ENCODE data around the gene GPRIN1.
"Not testable (repeated sequence)": the region's sequence is repeated elsewhere in the genome, so short reads cannot be mapped to it uniquely, and the experiment has no call there.

The GPRIN1 gene

DNA sequence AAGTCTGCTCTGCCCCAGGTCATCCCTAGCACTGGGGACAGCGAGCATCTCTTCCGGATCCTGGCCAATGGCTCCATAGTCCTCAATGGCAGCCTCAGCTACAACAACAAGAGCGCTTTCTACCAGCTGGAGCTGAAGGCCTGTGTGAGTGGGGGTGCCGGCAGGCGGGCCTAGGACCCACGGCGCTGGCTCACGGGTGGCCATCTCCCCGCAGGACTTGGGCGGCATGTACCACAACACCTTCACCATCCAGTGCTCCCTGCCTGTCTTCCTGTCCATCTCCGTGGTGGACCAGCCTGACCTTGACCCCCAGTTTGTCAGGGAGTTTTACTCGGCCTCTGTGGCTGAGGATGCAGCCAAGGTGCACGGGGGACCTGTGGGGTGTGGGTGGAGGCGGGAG is 34.9 kb downstream of the GPRIN1 start:
- no peak for DNase-seq (ENCODE audit: low spot score)

DNA sequence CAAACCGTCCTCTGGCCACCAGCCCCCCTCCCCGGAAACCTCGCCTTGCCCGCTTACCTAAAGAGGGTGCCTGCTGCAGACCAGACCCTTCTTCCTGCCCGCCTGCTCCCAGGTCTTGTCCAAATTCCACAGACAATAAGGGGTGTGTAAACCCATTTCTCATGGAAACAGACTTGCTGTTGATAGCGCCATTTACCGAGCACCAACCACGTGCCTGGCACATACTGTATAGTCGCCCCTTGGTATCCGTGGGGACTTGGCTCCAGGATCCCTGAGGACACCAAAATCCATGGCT is 35.7 kb downstream of the GPRIN1 start:
- no peak for DNase-seq (ENCODE audit: low spot score)

DNA sequence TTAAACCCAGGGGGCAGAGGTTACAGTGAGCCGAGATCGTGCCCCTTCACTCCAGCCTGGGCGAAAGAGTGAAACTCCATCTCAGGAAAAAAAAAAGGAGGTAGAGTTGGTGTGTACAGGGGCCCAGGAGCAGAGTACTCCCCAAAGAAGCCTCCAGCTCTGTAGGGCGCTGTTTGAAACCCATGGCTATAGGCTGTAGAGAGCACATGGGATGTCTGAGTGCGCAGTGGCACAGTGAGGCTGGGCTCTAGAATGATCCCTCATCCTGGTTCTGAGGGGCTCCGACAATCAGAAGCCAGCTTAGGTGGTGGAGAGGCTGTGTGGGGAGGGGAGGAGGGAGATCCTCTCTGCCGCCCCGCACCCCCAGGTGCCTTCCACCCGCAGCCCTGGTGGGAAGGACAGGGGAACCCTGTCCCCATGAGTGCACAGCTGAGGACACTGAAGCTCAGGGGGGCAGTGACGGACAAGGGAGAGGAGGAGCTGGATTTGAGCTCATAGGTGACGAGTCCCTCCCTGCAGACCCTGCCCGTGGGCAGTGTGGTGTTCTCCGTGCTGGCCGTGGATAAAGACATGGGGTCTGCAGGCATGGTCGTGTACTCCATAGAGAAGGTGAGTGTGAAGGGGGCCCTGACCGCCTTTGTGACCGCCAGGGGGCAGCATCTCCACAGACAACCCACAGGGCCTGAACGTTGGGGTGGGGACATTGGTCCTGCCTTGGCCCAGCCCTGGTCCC is 36.2 kb downstream of the GPRIN1 start:
- peak; percentile 78 for DNase-seq (ENCODE audit: low spot score)

DNA sequence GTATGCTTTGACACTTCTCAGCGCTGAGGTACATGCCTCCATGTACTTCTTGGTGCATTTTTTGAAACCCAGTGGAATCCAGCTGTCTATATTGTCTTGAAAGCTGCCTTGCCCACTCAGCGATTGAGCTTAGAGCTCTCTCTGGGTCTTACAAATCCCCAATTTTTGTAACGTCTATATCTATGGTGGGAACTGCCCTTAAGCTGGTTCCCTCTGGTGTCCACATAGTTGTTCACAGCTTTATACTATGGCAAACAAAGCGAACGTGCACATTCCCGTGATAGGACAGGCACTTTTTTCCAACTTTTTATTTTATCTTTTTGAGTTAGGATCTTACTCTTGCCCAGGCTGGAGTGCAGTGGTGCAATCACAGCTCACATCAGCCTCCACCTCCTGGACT is 39.9 kb downstream of the GPRIN1 start:
- no peak for DNase-seq (ENCODE audit: low spot score)

DNA sequence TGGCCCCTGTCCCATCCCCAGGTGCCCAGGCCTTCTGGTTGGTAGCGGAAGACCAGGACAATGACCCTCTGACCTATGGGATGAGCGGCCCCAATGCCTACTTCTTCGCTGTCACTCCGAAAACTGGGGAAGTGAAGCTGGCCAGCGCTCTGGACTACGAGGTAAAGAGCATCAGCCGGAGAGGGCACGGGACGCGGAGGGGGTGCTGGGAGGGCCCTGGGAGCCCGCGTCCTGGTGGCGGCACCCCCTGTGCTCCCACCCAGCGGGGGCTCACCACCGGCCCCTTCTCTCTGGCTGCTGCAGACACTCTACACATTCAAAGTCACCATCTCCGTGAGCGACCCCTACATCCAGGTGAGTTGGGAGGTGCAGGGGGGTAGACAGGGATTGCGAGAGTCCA is 41.3 kb downstream of the GPRIN1 start:
- no peak for DNase-seq (ENCODE audit: low spot score)

DNA sequence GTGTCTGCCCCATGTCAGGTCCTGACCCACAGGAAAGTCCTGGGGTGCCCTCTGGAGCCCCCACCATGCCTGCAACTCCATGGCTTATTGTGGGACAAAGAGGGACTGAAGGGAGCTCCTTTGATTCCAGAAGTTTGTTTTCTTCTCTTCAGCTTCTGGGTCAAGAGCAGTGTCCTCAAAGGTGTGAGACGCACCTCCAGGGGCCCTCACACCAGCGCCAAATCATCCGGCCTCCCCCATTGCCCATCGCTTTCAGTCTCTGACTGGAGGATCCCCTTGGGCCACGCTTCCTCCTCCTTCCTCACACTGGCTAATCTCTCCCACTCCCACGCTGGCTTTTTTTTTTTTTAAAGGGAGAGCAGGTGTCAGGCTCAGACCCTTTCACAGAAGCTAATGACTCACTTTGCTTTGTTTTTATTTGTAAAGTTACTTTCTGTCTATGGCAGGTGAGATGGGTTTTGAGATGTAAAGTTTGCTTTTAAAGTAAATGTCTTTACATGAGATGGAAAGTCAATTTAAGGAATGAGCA is 44.1 kb downstream of the GPRIN1 start:
- no peak for DNase-seq (ENCODE audit: low spot score)

DNA sequence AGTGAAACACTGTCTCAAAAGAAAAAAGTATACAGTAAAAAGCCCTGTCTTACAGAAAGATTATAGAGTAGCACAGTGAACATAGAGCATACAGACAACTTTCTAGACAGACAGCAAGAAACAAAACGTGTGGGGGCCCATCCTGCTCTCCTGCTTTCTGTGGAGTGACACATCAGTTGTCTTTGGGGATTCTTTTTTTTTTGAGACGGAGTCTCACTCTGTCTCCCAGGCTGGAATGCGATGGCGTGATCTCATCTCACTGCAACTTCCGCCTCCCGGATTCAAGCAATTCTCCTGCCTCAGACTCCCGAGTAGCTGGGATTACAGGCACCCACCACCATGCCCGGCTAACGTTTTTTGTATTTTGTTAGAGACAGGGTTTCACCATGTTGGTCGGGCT is 46.0 kb downstream of the GPRIN1 start:
- no peak for DNase-seq (ENCODE audit: low spot score)

DNA sequence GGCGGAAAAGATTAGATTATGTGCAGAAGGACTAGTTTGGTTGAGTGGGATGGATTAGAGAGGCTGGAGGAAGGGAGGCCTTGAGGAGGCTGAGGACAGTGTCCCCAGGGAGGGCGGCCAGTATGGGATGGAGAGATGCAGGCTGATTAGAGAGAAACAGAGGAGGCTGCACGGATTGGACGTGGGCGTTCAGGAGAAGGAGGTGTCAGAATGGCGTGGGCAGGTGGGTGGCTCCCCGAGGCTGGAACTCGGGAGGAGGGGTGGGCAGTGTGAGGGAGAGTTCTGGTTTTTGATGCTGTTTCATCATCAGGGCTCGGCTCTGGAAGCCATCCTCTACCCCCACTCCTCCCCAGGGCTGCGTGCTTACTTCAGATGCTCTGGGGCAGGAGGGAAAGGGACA is 47.8 kb downstream of the GPRIN1 start:
- no peak for DNase-seq (ENCODE audit: low spot score)

DNA sequence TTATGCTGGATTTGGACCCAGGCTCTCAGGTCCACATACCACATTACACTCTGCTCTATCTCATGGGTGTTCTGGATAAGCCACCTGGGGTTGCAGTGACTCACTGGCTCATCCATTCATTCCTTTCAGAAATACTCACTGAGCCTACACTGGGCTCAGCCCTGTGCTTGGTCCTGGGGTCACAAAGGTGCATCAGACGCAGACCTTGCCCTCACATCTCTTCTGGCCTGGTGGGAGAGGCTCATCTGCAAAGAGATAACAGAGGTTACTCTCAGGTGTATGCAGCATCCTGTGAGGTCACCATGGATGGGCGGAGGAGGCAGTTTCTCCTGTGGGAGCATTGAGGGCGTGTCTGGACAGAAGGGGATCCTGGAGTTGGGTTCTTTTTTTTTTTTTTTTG is 48.7 kb downstream of the GPRIN1 start:
- no peak for DNase-seq (ENCODE audit: low spot score)

DNA sequence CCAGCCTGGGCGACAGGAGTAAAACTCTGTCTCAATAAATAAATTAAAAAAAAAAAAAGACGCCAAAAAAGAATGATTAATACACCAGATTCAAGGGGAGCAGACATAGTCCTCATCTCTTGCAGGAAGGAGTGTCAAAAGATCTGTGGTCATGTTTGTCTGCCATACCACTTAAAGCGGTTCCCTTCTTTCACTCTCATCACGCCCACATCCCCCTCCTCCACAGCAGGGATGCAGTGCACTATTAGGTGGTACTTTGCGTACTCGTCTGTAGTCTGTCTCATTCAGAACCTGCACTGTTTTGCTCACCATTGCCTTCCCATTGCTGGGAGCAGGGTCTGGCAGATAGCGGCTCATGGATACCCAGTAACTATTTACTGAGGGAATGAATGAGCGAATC is 49.6 kb downstream of the GPRIN1 start:
- no peak for DNase-seq (ENCODE audit: low spot score)

DNA sequence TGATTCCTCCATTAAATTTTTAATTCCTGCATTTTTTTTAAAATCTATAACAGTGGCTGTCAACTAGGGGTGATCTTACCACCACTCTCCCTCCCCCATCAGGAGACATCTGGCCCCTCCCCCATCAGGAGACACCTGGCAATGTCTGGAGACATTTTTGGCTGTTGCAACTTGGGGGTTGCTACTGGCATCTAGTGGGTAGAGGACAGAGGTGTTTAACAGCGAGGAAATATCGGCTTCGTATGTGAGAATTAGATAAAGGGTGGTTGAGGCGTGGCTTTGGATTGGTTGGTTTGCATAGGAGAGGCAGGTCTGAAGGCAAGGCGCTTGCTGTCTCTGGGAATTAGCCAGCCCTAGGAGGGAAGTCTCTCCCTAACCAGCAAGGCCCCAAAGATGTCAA is 50.3 kb downstream of the GPRIN1 start:
- peak; percentile 14 for DNase-seq (ENCODE audit: low spot score)

DNA sequence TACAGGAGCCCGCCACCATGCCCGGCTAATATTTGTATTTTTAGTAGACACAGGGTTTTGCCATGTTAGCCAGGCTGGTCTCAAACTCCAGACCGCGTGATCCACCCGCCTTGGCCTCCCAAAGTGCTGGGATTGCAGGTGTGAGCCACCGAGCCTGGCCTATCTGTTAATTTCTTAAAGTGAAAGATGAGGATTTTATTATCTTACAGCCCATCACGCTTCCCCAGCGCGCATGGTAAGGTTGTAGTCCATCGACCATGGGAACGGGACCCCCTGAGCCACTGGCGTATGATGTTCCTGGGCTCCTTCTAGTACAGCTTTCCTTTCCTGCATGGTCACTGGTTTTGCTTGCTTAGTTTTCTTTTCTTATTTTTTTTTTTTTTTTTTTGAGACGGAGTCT is 52.1 kb downstream of the GPRIN1 start:
- DNase-seq (ENCODE audit: low spot score) = no peak

DNA sequence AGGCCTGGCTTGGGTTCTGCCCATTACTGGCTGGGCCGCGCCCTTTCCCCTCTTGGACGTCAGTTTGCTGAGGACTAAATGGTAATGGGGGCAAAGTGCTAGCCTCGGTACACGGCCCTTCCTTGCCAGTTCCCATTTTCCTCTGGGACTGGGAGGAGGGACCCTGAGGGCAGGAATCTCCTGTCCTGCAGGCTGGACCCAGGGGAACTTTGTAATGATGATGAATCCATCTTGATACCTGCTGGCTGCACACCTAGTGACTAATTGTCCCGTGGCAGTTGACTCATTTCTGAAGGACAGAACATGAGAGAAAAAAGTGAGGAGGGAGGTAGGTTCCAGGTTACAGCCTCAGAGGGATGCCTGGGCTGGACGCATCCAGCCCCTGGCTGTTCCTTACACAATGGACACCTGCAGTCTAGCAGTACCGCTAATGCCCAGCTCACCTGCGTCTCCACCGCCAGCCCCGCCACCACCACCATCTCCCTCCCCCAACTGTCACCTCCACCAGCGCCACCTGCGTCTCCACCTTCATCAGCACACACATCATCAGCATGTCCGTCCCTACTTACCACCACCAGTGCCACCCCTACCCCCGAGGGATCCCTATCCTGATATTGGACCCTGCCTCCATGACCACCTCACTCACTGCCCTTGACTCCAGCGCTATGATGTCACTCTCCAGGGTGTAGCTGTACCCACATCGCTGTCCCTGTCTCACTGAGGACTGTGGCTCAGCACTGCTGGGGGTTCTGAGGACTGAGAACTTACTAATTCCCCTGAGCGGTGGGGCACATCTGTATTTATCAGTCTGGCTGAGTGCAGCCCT is 56.5 kb downstream of the GPRIN1 start:
- no peak for DNase-seq (ENCODE audit: low spot score)

DNA sequence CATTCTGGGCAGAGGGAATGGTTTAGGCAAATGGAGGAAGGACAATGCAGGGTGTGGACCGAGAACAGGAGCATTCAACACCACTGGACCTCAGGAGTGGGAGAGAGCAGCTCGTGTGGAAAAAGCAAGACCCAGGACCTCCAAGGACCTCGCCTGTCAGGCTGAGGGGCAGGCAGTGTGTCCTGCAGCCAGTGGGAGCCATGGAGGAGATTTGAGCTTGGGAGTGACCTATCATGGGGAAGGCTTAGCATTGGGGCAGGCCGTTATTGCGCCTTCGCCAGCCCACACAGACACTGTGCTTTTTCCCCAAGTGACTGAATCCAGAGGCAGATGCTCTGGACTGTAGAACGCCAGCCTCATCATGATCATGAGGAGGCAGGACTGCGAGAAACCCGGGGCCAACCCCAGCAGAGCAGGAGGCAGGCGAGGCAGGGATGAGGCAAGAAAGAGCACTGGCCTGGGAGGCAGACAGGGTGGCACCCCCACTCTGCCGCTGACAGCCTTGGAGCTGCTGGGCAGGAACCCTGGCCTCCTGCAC is 57.6 kb downstream of the GPRIN1 start:
- DNase-seq (ENCODE audit: low spot score) = no peak

DNA sequence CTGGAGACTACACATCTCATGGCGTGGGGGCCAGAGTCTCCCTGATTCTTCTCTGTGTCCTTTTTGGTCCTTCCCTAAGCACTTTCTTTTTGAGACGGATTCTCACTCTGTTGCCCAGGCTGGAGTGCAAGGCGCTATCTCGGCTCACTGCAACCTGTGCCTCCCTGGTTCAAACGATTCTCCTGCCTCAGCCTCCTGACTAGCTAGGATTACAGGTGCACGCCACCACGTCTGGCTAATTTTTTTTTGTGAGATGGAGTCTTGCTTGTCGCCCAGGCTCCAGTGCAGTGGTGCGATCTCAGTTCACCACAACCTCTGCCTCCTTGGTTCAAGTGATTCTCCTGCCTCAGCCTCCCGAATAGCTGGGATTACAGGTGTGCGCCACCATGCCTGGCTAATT is 59.0 kb downstream of the GPRIN1 start:
- DNase-seq (ENCODE audit: low spot score) = not testable (repeated sequence)

DNA sequence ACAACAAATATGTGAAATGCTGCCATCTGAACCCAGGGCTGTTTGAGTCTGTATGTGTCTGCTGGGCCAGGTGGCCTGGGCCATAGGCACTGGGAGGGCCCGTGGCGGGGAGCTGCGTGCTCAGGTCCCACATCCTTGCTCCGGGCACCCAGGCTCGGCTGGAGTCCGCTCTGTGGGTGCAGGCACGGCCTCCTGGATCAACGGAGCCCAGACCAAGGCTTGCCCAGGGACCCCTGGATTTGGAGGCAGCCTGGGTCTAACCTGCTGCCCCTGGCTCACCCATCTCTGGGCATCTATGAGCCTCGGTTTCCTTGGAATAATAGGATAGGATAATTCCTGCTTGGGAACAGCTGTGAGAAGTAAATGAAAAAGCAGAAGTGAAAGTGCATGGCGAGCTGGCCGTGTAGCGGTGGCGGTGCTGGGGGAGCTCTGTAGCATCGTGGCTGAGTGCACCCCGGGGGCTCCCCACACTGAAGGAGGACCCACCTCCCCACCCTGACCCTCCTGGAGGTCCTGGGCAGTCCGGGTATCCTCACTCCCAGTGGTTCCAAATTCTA is 59.6 kb downstream of the GPRIN1 start:
- DNase-seq (ENCODE audit: low spot score) = no peak

DNA sequence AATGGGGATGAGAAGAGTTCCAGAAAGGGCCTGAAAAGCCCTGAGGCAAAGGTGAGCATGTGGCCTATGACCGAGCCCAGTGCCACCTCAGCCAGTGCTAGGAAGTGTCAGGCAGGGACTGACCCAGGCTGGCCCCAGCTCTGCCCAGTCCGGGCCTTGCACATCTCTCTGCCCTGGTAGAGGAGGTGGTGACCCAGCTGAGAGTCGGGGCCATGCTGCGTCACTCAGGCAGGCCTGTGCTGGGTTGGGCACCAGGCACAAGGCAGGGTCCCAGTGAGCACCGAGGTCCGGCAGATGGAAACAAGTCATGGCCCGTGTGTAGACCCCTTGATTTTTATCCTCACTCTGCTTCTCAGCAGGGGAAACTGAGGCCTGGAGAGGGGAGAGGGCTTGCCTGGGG is 60.1 kb downstream of the GPRIN1 start:
- DNase-seq (ENCODE audit: low spot score) = no peak

DNA sequence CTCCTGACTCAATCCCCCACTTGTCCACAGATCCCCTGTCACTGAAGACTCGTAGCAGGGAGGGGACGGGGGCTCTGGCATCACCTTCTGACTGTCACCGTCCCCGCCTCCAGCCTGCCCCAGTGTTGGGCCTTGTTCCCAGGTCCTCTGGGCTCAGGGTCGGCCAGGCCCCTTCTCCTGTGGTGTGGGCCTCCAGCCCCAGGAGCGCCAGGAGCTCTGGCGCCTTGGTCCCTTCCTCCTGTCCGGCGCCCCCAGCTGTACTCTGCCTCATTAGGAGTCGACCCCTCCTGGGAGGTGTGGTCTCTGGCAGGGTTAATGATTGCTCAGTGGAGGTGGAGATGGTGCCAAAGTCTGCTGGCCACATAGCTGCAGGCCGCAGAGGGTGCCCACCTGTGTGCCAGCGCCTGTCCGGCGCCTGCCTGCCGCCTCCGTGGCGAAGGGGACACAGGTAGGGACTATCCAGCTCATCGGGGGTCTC is 61.0 kb downstream of the GPRIN1 start, which contains the start of gene CDHR2:
Gene CDHR2, plus strand, starts transcription at position 376 of the 478 bp plus-strand sequence. CDS start 16,011 bp downstream, outside the sequence.
- DNase-seq (ENCODE audit: low spot score) = no peak

DNA sequence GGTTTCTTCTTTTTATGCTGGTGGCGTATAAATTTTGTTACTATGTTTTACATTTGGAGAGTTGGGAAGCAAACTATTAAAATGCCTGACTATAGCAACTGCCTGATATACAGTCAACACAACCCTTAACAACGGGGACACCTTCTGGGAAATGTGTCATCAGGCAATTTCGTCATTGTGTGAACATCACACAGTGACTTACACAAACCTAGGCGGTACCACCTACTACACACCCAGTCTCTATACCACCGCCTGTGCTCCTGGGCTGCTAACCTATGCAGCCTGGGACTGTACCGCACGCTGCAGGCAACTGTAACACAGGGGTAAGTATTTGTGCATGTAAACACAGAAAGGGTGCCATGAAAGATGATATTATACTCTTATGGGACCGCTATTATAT is 62.2 kb downstream of the GPRIN1 start:
- DNase-seq (ENCODE audit: low spot score) = no peak
